Measurements from ENCODE around the gene DMXL1.

Gene DMXL1

GRCh38 chr5:119287547-119288111 lies 216.7 kb downstream of the DMXL1 start:
- DNase-seq = no peak

- DNase-seq = no peak
Measured at GRCh38 chr5:119288379-119289033, 217.6 kb downstream of the DMXL1 start.

- no peak for DNase-seq
Measured at GRCh38 chr5:119289438-119290044, 218.7 kb downstream of the DMXL1 start.

GRCh38 chr5:119290161-119290569 lies 219.3 kb downstream of the DMXL1 start:
- no peak for DNase-seq

GRCh38 chr5:119290607-119291006 lies 219.7 kb downstream of the DMXL1 start:
- DNase-seq = no peak

GRCh38 chr5:119291056-119291455 lies 220.2 kb downstream of the DMXL1 start:
- DNase-seq = no peak

GRCh38 chr5:119291877-119292276 lies 221.0 kb downstream of the DMXL1 start:
- no peak for DNase-seq

- DNase-seq = no peak
Measured at GRCh38 chr5:119292701-119293515, 222.0 kb downstream of the DMXL1 start.

- no peak for DNase-seq
Measured at GRCh38 chr5:119293516-119293829, 222.6 kb downstream of the DMXL1 start.

Data from anterior cingulate cortex (tissue), 58 donors.